ENCODE measurements around the gene SIRT5. TPM values are rescaled to one million over a fixed set of nuclear protein-coding genes. Genes with fewer than 3 reads are reported as not detected.

SIRT5 gene
- total RNA-seq, 1 donor from 2014 or later = 58.0 TPM

- intact Hi-C loops (cut with micrococcal nuclease) = no loop called here
- H3K36me3 ChIP-seq = no peaks in the 10 kb centered on the region
- H3K27ac ChIP-seq (replicated peaks) = peak overlapping the region; percentile 80
- no peaks in the 10 kb centered on the region for H3K9me3 ChIP-seq (replicated peaks)
- no peak overlapping the region for H3K4me3 ChIP-seq
- TF ChIP-seq, protein P1, sequence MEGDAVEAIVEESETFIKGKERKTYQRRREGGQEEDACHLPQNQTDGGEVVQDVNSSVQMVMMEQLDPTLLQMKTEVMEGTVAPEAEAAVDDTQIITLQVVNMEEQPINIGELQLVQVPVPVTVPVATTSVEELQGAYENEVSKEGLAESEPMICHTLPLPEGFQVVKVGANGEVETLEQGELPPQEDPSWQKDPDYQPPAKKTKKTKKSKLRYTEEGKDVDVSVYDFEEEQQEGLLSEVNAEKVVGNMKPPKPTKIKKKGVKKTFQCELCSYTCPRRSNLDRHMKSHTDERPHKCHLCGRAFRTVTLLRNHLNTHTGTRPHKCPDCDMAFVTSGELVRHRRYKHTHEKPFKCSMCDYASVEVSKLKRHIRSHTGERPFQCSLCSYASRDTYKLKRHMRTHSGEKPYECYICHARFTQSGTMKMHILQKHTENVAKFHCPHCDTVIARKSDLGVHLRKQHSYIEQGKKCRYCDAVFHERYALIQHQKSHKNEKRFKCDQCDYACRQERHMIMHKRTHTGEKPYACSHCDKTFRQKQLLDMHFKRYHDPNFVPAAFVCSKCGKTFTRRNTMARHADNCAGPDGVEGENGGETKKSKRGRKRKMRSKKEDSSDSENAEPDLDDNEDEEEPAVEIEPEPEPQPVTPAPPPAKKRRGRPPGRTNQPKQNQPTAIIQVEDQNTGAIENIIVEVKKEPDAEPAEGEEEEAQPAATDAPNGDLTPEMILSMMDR (IDR thresholded peaks at IDR 0.05; ENCODE audit: borderline replicate concordance) = peak; percentile 42
- no peaks in the 10 kb centered on the region for H3K27me3 ChIP-seq (ENCODE audit: low read depth)
- peaks cover 52% of the 10 kb centered on the region for H3K4me1 ChIP-seq
- DNase-seq = no peak
These were observed 46.2 kb upstream of the SIRT5 start for GRCh38 chr6:13528232-13528631.

GRCh38 chr6:13528777-13529343 is 45.5 kb upstream of the SIRT5 start:
- peak overlapping the region; percentile 80 for H3K27ac ChIP-seq (replicated peaks)
- intact Hi-C loops (cut with micrococcal nuclease) = no loop called here
- no peak for DNase-seq
- no peaks in the 10 kb centered on the region for H3K27me3 ChIP-seq (ENCODE audit: low read depth)
- peaks cover 48% of the 10 kb centered on the region for H3K4me1 ChIP-seq
- TF ChIP-seq, protein P1 (IDR thresholded peaks at IDR 0.05; ENCODE audit: borderline replicate concordance) = no peak
- H3K9me3 ChIP-seq (replicated peaks) = no peaks in the 10 kb centered on the region
- no peaks in the 10 kb centered on the region for H3K36me3 ChIP-seq
- no peak overlapping the region for H3K4me3 ChIP-seq

GRCh38 chr6:13531956-13532355 is 42.4 kb upstream of the SIRT5 start:
- H3K27me3 ChIP-seq (ENCODE audit: low read depth) = no peaks in the 10 kb centered on the region
- H3K27ac ChIP-seq (replicated peaks) = no peak overlapping the region
- intact Hi-C loops (cut with micrococcal nuclease) = no loop called here
- H3K36me3 ChIP-seq = no peaks in the 10 kb centered on the region
- H3K4me1 ChIP-seq = peaks cover 38% of the 10 kb centered on the region
- DNase-seq = no peak
- no peaks in the 10 kb centered on the region for H3K9me3 ChIP-seq (replicated peaks)
- TF ChIP-seq, protein P1 (IDR thresholded peaks at IDR 0.05; ENCODE audit: borderline replicate concordance) = no peak
- H3K4me3 ChIP-seq = no peak overlapping the region

DNA sequence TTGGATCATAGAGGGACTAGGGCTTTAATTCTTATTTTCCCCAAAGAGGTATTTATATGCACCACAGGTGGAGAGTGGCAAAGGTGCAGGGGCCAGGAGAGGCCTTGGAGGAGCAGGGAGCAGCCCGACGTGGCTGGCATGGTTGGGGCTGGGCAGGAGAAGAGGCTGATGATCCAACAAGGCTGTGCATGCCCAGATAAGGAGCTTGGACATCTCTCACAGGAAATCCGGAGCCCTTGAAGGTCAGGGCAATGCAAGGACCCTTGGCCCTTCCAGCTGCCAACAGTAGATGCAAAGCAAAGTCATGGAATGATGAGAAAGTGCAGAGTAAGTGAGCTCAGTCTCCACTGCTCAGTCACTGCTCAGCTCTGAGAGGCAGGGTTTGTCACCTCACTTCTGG is 39.9 kb upstream of the SIRT5 start:
- H3K9me3 ChIP-seq (replicated peaks) = no peaks in the 10 kb centered on the region
- TF ChIP-seq, protein P1 (IDR thresholded peaks at IDR 0.05; ENCODE audit: borderline replicate concordance) = no peak
- H3K36me3 ChIP-seq = no peaks in the 10 kb centered on the region
- DNase-seq = no peak
- no peak overlapping the region for H3K4me3 ChIP-seq
- no peaks in the 10 kb centered on the region for H3K27me3 ChIP-seq (ENCODE audit: low read depth)
- H3K27ac ChIP-seq (replicated peaks) = no peak overlapping the region
- H3K4me1 ChIP-seq = peaks cover 24% of the 10 kb centered on the region
- intact Hi-C loops (cut with micrococcal nuclease) = no loop called here

GRCh38 chr6:13535306-13535705 is 39.1 kb upstream of the SIRT5 start:
- Histone ChIP-seq H3K36me3 (no peaks in the 10 kb centered on the region), H3K9me3 (replicated peaks) (no peaks in the 10 kb centered on the region), H3K4me3 (no peak overlapping the region), H3K4me1 (peaks cover 24% of the 10 kb centered on the region), H3K27me3 (ENCODE audit: low read depth) (no peaks in the 10 kb centered on the region), H3K27ac (replicated peaks) (no peak overlapping the region)
- TF ChIP-seq, protein P1 (IDR thresholded peaks at IDR 0.05; ENCODE audit: borderline replicate concordance) = no peak
- intact Hi-C loops (cut with micrococcal nuclease) = loop anchor here (5.0 kb wide), 2 partner anchors 48 to 198 kb away; partner anchors contain the start of gene GFOD1
- no peak for DNase-seq

All from left ventricle myocardium inferior (tissue), 1 donor.